Activated naive CD4-positive, alpha-beta T cell treated with anti-CD3 and anti-CD28 coated beads, Interleukin-2, amount 50 U/mL, for 72 hours (primary cell): ENCODE results near the gene ATG9B. TPM values are rescaled to one million over a fixed set of nuclear protein-coding genes. Genes with fewer than 3 reads are reported as not detected.
"Not testable (repeated sequence)": the region's sequence is repeated elsewhere in the genome, so short reads cannot be mapped to it uniquely, and the experiment has no call there.

Experiments used
- ATAC-seq, 2 donors: fragments of 150-1000 bp; cut with Tn5 transposase; 2 replicates each; pipeline ENCODE4 v1.10.0; 2021; ENCODE audit warnings: mild to moderate bottlenecking in 2 of 2, moderate library complexity in 2 of 2
- DNase-seq, 2 donors: peaks; one replicate each; pipeline ENCODE4 v3.0.0; 2021 to 2022; ENCODE audit warnings: low spot score in 2 of 2
- H3K27ac Mint-ChIP-seq, 2 donors: one replicate each; pipeline ENCODE4 v1.8.0; 2022; ENCODE audit warnings: mild to moderate bottlenecking in 2 of 2, mixed read lengths in 2 of 2
- H3K36me3 Mint-ChIP-seq, 2 donors: one replicate each; pipeline ENCODE4 v1.8.0; 2022; ENCODE audit warnings: mixed read lengths in 2 of 2
- H3K9me3 Mint-ChIP-seq, 2 donors: one replicate each; pipeline ENCODE4 v1.8.0; 2022; ENCODE audit warnings: mixed read lengths in 2 of 2
- total RNA-seq, 2 donors: library from RNA; stranded (reverse); gene quantifications; one replicate each; pipeline ENCODE4 v1.2.3, GENCODE V29; 2022

ATG9B gene
- total RNA-seq, 2 donors from 2014 or later = 1.1 to 14.9 TPM

DNA sequence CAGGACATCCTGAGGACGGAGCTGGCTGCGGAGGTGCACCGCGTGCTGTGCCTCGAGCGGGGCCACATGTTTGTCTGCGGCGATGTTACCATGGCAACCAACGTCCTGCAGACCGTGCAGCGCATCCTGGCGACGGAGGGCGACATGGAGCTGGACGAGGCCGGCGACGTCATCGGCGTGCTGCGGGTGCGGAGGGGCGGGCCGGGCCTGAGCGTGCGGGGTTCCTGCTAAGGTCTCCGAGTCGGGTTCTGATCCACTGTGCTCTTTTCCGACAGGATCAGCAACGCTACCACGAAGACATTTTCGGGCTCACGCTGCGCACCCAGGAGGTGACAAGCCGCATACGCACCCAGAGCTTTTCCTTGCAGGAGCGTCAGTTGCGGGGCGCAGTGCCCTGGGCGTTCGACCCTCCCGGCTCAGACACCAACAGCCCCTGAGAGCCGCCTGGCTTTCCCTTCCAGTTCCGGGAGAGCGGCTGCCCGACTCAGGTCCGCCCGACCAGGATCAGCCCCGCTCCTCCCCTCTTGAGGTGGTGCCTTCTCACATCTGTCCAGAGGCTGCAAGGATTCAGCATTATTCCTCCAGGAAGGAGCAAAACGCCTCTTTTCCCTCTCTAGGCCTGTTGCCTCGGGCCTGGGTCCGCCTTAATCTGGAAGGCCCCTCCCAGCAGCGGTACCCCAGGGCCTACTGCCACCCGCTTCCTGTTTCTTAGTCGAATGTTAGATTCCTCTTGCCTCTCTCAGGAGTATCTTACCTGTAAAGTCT, 10.4 kb downstream of the ATG9B start:
- DNase-seq (peak; percentile 76 to 82), ATAC-seq (peak; percentile 62 to 63)
- H3K9me3 Mint-ChIP-seq = no peaks in the 10 kb centered on the region
- H3K27ac Mint-ChIP-seq = peak overlapping the region; percentile 67 to 93
- H3K36me3 Mint-ChIP-seq = peaks cover 10 to 14% of the 10 kb centered on the region in 2 donors

DNA sequence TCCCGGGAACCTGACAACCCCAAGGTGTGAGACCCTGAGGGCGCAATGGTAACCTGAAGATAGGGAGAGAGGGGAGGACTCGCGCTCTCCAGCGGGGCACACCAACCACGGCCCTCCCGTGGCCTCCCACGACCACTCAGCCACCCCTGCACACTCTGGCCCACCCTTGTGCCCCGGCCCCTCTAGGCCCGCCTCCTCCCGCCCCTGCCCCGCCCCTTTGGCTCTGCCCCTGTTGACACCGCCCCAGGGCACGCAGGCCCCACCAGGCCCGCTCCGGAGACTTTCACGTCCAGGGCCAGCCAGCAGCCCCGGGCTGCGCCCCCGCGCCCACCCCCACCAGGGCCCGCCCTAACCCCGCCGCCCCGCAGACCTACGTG, 10.9 kb downstream of the ATG9B start:
- no peak overlapping the region for H3K27ac Mint-ChIP-seq
- DNase-seq (no peak), ATAC-seq (no peak)
- no peaks in the 10 kb centered on the region for H3K9me3 Mint-ChIP-seq
- H3K36me3 Mint-ChIP-seq = peaks cover 7 to 11% of the 10 kb centered on the region in 2 donors

DNA sequence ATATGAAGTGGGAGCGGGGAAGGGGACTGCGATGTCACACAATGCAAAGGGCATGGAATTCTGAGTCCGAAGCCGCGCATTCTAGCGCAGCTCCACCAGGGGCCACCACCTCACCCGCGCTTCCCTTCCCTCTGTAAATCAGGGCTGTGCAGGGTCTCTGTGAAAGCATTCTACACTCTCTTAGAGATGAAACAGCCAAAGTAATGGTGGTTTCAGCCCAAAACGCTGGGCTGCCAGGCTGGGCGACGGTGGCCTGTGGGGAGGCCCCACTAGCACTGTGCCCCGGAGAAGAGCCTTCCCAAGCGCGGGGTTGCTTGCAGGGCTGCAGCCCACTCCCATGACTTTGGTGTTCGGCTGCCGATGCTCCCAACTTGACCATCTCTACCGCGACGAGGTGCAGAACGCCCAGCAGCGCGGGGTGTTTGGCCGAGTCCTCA, 11.4 kb downstream of the ATG9B start:
- no peak for ATAC-seq
- no peak for DNase-seq
- Mint-ChIP-seq H3K9me3 (no peaks in the 10 kb centered on the region), H3K27ac (peak overlapping the region; percentile 64 to 81), H3K36me3 (peaks cover 6 to 7% of the 10 kb centered on the region in 2 donors)

DNA sequence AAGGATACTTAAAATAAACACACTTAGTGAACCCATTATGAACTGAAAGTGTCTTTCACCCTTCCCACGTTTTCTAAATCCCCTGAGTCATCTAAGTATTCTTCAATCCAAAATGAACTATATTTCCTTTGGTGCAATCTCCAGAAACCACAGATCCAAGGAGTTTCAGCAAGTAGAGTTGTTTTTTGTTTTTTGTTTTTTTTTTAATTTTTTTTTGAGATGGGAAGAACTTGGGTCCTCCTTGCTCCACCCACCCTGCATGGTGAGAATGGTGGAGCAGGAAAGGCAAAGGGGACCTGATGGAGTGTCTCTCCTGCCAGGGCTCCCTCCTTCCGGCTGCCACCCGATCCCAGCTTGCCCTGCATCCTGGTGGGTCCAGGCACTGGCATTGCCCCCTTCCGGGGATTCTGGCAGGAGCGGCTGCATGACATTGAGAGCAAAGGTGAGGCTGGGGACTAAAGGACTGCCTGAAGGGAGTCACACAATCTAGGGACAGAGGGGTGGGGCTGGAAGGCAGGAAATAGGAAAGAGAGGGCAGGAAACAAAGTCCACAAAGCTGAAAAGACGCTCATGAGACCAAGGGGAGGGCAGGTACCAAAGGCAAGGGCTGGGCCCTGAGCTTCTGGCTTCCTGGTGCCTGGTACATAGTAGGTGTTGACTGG, 12.1 kb downstream of the ATG9B start:
- Mint-ChIP-seq H3K36me3 (peaks cover 6 to 7% of the 10 kb centered on the region in 2 donors), H3K27ac (peak overlapping the region; percentile 64 to 81), H3K9me3 (no peaks in the 10 kb centered on the region)
- no peak for ATAC-seq
- no peak for DNase-seq

DNA sequence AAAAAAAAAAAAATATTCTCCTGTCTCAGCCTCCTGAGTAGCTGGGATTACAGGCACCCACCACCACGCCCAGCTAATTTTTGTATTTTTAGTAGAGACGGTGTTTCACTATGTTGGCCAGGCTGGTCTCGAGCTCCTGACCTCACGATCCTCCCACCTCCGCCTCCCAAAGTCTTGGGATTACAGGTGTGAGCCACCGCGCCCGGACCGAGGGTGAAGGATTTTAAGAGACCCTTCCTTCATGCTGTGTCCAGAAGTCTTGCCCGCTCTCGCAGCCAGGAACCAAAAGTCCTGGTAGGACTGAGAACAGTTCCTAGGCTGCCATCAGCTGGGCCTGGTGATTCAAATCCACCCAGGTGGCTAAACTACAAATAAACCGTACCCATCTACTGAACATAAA, 12.7 kb downstream of the ATG9B start:
- H3K36me3 Mint-ChIP-seq, DNase-seq, H3K9me3 Mint-ChIP-seq, ATAC-seq: not testable (repeated sequence)
- H3K27ac Mint-ChIP-seq = peak overlapping the region in 1 of 2 donors; percentile 64

DNA sequence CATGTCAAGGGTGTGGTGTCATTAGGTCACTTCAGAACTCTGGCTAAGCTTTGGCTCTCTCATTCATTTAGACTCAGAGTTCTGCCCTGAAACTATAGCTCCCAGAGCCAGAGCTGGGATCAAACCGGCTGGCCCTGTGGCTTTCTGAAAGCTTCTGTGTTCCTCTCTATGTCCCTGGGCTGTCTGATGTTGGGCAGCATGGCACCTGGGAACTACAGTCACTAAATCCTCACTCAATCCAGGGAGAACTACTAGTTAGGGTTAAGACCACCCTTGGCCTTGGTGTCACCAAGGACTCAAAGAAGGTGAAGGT, 13.2 kb downstream of the ATG9B start:
- no peak for DNase-seq
- Mint-ChIP-seq H3K9me3 (no peaks in the 10 kb centered on the region), H3K27ac (peak overlapping the region in 1 of 2 donors; percentile 51), H3K36me3 (peaks cover 6 to 7% of the 10 kb centered on the region in 2 donors)
- no peak for ATAC-seq

DNA sequence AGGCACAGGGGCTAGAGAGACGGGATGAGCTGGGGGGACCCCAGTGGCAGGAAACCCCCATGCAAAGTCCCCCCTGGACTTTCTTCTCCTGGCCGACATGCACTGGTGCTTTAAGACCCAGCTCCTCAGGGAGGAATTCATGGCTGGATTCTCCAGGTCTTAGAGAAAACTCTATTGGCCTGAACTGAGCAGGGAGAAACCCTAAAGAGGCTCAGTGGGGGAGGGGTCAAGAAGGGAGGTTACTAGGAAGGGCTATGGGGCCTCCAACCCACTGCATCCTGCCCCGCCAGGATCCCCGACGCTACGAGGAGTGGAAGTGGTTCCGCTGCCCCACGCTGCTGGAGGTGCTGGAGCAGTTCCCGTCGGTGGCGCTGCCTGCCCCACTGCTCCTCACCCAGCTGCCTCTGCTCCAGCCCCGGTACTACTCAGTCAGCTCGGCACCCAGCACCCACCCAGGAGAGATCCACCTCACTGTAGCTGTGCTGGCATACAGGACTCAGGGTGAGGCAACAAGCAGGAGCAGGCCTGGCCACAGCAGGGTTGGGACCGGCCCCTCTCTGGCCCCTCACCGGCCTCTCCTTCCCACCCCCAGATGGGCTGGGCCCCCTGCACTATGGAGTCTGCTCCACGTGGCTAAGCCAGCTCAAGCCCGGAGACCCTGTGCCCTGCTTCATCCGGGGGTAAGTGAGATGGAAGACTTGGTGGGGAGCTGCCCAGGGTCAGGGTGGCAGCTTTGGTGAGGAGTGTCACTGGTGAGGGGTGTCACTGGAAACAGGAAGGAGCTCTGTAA, 13.8 kb downstream of the ATG9B start:
- Mint-ChIP-seq H3K9me3 (no peaks in the 10 kb centered on the region), H3K27ac (peak overlapping the region; percentile 51 to 87), H3K36me3 (peaks cover 6 to 7% of the 10 kb centered on the region in 2 donors)
- no peak for DNase-seq
- peak in 1 of 2 donors; percentile 9 for ATAC-seq

DNA sequence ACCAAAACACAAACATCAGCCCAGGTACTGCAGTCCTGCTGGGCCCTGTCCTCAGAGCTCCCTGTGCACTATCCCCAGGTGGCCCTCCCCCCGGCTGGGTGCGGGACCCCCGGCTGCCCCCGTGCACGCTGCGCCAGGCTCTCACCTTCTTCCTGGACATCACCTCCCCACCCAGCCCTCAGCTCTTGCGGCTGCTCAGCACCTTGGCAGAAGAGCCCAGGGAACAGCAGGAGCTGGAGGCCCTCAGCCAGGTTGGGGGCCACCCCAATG, 14.3 kb downstream of the ATG9B start:
- no peaks in the 10 kb centered on the region for H3K9me3 Mint-ChIP-seq
- H3K27ac Mint-ChIP-seq = peak overlapping the region in 1 of 2 donors; percentile 51
- ATAC-seq = no peak
- peaks cover 6 to 7% of the 10 kb centered on the region in 2 donors for H3K36me3 Mint-ChIP-seq
- no peak for DNase-seq

DNA sequence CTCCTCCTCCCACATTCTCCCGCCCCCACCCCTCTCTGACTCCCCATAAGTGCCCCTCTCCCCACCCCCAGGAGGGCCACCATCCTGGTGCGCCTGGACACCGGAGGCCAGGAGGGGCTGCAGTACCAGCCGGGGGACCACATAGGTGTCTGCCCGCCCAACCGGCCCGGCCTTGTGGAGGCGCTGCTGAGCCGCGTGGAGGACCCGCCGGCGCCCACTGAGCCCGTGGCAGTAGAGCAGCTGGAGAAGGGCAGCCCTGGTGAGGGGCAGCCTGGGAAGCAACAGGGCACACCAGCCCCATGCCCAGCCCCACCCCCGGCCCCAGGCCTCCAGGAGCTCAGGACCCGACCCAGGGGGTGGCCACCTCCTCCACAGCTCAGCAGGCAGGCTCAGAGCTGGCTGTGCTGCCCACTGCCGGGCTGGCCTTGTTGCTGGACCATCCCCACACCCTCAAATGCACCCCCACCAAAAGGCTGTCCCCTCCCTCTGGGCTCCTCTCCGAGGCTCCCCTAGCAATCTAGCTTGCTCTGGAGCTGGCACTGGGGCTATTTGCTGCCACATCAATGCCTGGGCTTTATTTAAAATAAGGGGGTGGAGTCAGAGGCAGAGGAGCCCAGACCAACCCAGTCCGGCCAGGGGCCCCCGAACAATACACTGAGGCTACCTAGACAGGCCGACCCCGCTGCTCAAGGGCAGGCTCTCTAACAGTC, 14.8 kb downstream of the ATG9B start:
- ATAC-seq (no peak), DNase-seq (no peak)
- Mint-ChIP-seq H3K36me3 (peaks cover 6% of the 10 kb centered on the region in 2 donors), H3K9me3 (no peaks in the 10 kb centered on the region), H3K27ac (peak overlapping the region in 1 of 2 donors; percentile 78)

DNA sequence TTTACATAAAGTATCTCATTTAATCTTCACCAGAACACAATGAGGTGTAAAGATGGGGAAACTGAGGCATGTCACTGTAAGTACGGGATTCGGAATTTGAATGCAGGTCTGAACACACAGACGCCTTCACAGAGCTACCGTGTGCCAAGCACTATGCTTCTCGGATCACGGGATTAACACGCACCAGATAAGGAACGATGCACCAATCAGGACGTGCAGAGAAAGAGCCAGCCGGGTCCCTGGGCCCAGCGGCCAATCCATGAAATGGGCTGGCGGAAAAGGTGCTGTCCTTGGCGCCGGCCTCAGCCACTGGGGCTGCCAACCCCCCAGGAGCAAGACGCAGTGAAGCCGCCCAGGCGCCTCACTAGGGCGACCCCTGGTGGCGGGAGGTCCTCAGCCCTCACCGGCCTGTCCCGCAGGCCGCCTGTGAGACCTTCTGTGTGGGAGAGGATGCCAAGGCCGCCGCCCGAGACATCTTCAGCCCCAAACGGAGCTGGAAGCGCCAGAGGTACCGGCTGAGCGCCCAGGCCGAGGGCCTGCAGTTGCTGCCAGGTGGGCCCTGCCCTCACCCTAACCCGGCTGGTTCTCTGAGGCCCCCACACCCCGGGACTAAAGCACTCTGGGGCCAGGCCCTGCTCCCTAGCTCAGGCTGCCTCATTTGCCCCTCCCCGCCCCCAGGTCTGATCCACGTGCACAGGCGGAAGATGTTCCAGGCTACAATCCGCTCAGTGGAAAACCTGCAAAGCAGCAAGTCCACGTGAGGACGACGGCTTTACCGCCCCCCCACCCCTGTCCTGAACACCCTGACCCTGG, 15.6 kb downstream of the ATG9B start:
- peak; percentile 77 to 92 for DNase-seq
- peak; percentile 76 to 85 for ATAC-seq
- peaks cover 0 to 6% of the 10 kb centered on the region in 2 donors for H3K36me3 Mint-ChIP-seq
- H3K9me3 Mint-ChIP-seq = no peaks in the 10 kb centered on the region
- H3K27ac Mint-ChIP-seq = peak overlapping the region; percentile 46 to 78

DNA sequence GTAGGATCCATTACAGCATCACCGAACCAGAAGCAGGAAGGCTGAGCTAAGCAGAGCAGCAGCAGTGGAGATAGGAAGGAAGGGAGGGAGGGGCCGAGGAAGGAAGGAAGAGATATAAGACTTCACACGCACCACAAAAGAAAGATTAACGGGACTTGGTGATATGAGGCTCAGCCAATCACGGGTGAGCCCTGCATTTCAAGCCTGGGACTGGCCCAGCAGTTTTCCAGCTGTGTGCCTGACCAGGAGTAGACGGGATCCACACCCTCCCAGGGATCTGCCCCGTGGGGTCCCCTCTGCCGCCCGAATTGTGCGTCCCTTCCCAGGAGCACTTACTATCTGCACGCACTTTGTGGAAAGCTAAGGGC, 16.2 kb downstream of the ATG9B start:
- H3K9me3 Mint-ChIP-seq = no peaks in the 10 kb centered on the region
- ATAC-seq (peak; percentile 32 to 56), DNase-seq (no peak)
- H3K27ac Mint-ChIP-seq = peak overlapping the region; percentile 46 to 78
- H3K36me3 Mint-ChIP-seq = peaks cover 0 to 6% of the 10 kb centered on the region in 2 donors

DNA sequence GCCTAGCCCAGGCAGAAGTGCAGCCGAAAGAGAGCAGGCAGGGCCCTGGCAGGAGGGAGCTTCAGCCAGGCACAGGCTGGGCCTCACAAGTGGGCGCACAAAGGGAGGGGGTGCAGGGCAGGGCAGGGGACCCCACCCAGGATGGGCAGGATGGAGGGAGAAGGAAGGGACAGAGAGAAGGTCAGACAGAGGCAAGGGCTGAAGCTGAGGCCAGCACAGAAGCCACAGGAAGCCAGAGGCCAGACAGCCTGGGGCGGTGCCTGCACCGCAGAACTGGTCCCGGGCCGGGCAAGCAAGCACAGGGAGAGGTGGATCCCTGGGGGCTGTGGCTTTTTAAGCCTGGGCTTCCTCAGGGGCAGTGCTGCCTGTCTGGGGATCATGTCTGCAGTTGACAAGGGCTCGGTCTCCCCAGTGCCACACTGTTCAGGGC, 16.8 kb downstream of the ATG9B start:
- peaks cover 0 to 1% of the 10 kb centered on the region in 2 donors for H3K36me3 Mint-ChIP-seq
- H3K27ac Mint-ChIP-seq = peak overlapping the region in 1 of 2 donors; percentile 78
- no peaks in the 10 kb centered on the region for H3K9me3 Mint-ChIP-seq
- ATAC-seq = no peak
- DNase-seq = no peak

DNA sequence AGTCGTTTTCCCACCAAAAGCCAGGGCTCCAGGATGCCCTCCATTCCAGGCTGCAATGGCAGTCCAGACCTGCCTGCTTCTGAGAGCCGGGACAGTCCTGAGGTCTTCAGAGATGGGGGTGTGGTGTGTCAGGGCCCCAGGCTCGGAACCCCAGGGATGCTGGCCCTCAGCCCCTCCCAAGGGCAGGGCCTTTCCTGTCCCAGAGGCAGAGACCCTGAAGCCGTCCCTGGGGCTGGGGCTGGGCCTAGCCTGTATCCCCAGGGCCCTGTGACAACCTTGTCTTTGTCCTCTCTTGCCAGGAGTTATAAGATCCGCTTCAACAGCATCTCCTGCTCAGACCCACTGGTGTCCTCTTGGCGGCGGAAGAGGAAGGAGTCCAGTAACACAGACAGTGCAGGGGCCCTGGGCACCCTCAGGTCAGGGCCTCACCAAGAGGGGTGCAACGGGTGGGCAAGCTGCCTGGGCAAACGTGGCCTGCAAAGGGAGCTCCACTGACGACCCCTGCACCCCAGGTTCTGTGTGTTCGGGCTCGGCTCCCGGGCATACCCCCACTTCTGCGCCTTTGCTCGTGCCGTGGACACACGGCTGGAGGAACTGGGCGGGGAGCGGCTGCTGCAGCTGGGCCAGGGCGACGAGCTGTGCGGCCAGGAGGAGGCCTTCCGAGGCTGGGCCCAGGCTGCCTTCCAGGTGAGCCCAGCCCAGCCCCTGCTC, 17.5 kb downstream of the ATG9B start:
- ATAC-seq (no peak), DNase-seq (no peak)
- no peaks in the 10 kb centered on the region for H3K9me3 Mint-ChIP-seq
- no peaks in the 10 kb centered on the region for H3K36me3 Mint-ChIP-seq
- H3K27ac Mint-ChIP-seq = peak overlapping the region in 1 of 2 donors; percentile 78

DNA sequence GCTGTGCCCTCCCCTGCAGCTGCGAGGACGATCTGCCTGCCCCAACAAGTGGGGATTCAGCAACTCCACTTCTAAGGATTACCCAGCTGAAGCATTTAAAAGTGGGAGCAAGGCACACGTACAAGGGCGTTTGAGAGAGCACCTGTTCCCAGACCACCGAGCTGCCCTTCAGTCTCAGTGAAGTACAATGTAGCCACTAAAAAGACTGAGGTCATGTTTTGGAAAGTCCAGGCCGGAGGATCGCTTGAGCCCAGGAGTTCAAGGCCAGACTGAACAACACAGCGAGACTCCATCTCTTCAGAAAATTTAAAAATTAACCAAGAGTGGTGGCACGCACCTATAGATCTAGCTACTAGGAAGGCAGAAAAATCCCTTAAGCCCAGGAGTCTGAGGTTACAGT, 18.7 kb downstream of the ATG9B start:
- H3K9me3 Mint-ChIP-seq = no peaks in the 10 kb centered on the region
- no peak for ATAC-seq
- no peaks in the 10 kb centered on the region for H3K36me3 Mint-ChIP-seq
- no peak overlapping the region for H3K27ac Mint-ChIP-seq
- DNase-seq = no peak

DNA sequence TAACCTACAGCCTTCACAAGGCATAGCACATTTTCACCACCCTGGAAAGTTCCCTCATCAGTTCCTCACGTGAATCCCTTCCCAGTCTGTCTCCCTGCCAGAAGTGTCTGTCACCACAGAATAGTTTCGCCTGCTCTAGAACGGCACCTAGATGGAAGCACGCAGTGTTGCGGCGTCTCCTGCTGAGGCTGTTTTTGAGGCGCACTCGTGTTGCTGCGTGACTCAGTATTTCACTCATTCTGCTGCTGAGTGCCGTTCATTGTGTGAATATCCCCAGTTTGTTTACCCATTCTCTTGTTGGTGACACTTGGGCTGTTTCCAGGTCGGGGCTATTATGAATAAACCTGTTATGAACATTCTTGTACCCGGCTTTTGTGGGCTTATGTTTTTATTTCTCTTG, 20.7 kb downstream of the ATG9B start:
- DNase-seq (no peak), ATAC-seq (no peak)
- no peaks in the 10 kb centered on the region for H3K36me3 Mint-ChIP-seq
- H3K9me3 Mint-ChIP-seq = no peaks in the 10 kb centered on the region
- no peak overlapping the region for H3K27ac Mint-ChIP-seq

DNA sequence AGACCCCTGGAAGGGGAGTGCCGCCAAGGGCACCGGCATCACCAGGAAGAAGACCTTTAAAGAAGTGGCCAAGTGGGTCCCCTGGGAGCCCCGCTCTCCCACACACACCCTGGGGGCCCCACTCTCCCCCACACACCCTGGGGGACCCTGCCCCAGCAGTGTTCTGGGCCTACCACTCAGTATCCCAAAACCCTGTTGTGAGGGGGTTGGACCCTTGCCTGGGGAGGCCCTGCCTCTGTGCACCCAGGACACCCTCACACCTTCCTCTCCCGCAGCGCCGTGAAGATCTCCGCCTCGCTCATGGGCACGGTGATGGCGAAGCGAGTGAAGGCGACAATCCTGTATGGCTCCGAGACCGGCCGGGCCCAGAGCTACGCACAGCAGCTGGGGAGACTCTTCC, 22.7 kb downstream of the ATG9B start:
- H3K36me3 Mint-ChIP-seq = no peaks in the 10 kb centered on the region
- H3K9me3 Mint-ChIP-seq = no peaks in the 10 kb centered on the region
- DNase-seq (no peak), ATAC-seq (no peak)
- H3K27ac Mint-ChIP-seq = peak overlapping the region in 1 of 2 donors; percentile 84
